Midbrain (tissue), 1 donor: ENCODE results near the gene CYP4F22.
"Not testable (repeated sequence)": the region's sequence is repeated elsewhere in the genome, so short reads cannot be mapped to it uniquely, and the experiment has no call there.

ENCODE experiments used
- DNase-seq: peaks from one replicate; lab custom pipeline; 2025; lab: John Stamatoyannopoulos, UW

The CYP4F22 gene

GRCh38 chr19:15576526-15577156, 68.3 kb downstream of the CYP4F22 start:
- DNase-seq: no peak

GRCh38 chr19:15577184-15577771, 69.0 kb downstream of the CYP4F22 start:
- no peak for DNase-seq

- DNase-seq: no peak
Observed at GRCh38 chr19:15583346-15583745, 75.0 kb downstream of the CYP4F22 start.

- no peak for DNase-seq
Observed at GRCh38 chr19:15584095-15584494, 75.8 kb downstream of the CYP4F22 start.

GRCh38 chr19:15584541-15585115, 76.3 kb downstream of the CYP4F22 start:
- peak; percentile 61 for DNase-seq

- no peak for DNase-seq
Observed at GRCh38 chr19:15587663-15588062, 79.3 kb downstream of the CYP4F22 start.

GRCh38 chr19:15588265-15588664, 79.9 kb downstream of the CYP4F22 start:
- no peak for DNase-seq

- no peak for DNase-seq
Observed at GRCh38 chr19:15589760-15590451, 81.6 kb downstream of the CYP4F22 start.

- no peak for DNase-seq
Observed at GRCh38 chr19:15591796-15592195, 83.5 kb downstream of the CYP4F22 start.

- not testable (repeated sequence) for DNase-seq
Observed at GRCh38 chr19:15592506-15592905, 84.2 kb downstream of the CYP4F22 start.

- not testable (repeated sequence) for DNase-seq
Observed at GRCh38 chr19:15593766-15594165, 85.4 kb downstream of the CYP4F22 start.

GRCh38 chr19:15595069-15595468, 86.7 kb downstream of the CYP4F22 start:
- no peak for DNase-seq
